HG03575 (cell line): ENCODE results near the gene CHAF1A.

Experiments used
- ATAC-seq: cut with Tn5 transposase; IDR thresholded peaks from one replicate; pipeline ENCODE4 v1.9.1; 2021; ENCODE audit not compliant: unreplicated experiment, insufficient number of reproducible peaks, low FRiP score; ENCODE audit errors: extremely low read depth

Gene CHAF1A

DNA sequence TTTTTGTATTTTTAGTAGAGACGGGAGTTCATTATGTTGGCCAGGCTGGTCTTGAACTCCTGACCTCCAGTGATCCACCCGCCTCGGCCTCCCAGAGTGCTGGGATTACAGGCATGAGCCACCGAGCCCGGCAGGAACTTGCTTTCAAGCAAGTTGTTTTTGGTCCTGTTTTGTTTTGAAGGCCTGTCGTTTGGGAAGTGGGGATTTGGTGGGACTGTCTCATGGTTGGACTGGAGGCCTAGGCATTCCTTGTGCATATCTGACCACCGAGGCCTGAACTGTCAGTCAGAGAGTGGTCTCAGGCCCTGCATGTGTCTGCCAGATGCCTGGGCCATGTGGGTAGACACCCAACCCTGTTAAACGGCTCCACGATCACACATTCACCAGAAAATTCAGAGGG, 28.9 kb downstream of the CHAF1A start:
- ATAC-seq, result no peak

GRCh38 chr19:4431808-4432674, 29.6 kb downstream of the CHAF1A start:
- ATAC-seq, result no peak

DNA sequence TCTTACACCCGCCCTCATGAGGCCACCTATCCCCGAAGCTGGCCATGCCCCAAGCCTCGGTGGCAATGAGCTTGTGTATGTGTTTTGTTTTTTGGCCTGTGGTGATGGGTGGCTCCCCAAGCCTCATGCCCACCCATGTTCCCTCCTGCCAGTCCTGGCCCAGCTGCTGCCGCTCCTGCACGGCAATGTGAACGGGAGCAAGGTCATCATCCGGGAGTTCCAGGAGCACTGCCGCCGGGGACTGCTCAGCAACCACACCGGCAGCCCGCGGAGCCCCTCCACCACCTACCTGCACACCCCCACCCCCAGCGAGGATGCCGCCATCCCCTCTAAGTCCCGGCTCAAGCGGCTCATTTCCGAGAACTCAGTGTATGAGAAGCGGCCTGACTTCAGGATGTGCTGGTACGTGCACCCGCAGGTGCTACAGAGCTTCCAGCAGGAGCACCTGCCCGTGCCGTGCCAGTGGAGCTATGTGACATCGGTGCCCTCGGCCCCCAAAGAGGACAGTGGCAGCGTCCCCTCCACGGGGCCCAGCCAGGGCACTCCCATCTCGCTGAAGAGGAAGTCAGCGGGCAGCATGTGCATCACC, 30.6 kb downstream of the CHAF1A start:
- ATAC-seq, result no peak

GRCh38 chr19:4434391-4434790, 32.0 kb downstream of the CHAF1A start:
- no peak for ATAC-seq

- no peak for ATAC-seq
Observed at GRCh38 chr19:4436231-4436630, 33.8 kb downstream of the CHAF1A start.

DNA sequence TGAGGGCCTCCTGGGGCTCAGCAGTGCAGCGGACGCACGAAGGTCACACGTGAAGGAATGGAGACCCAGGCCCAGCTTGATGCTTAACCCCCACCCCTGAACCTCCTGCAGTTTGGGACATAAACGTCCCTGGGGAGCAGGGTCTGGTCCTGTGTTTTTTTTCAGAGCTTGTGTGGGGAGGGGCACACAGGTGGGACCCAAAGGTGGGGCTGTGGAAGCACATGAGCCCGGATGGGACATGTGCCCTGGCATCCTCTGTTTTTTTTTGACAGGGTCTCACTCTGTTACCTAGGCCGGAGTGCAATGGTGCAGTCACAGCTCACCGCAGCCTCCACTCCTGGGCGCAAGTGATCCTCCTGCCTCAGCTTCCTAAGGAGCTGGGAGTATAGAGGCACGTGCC, 34.7 kb downstream of the CHAF1A start:
- ATAC-seq, result no peak

- no peak for ATAC-seq
Observed at GRCh38 chr19:4439243-4439642, 36.8 kb downstream of the CHAF1A start.

DNA sequence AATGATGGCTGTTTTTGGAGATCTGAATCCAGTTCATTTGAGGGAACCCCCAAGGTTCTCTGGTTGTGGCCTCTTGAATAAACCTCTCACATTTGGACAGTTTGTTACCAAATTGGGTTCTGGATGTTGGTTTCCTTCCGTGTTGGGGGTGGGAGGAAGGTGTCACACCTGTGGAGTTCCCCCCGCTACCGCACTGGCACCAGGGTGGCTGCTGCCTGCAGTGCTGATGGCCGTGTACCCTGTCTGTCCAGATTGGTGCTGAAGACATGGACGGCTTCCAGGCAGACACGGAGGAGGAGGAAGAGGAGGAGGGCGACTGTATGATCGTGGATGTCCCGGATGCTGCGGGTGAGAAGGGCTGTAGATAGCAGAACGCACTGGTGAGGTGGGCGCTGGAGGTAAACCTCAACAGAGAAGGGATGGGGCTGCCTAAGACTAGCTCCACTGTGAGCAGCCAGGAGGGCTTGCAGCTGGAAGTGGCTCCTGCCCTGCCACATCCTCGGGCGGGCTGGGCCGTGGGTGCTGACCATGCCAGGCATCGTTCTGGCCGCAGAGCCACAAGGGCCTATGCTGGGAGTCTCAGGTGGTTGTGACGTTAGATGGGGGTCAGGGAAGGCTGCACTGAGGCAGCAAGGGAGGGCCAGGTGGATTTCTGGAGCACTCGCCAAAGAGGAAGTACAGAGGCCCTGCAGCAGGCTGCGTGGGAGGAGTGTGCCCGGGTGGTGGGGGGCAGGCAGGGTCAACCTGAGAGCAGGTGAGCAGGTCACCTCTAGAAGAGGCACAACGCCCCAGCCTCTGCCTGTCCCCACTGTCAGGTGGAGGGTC, 39.8 kb downstream of the CHAF1A start:
- no peak for ATAC-seq

DNA sequence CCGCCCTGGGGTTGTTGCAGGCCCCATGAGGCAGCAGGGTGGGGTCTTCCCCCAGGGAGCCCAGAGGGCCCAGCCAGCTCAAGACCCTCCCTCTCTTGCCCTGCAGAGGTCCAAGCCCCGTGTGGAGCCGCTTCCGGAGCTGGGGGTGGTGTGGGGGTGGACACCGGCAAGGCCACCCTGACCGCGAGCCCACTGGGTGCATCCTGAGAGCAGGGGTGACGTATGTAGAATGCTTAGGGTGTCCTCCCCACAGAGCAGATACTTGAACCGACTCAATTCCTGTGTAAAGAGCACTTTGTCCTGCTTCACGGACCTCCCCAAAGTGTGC, 40.3 kb downstream of the CHAF1A start:
- no peak for ATAC-seq

- no peak for ATAC-seq
Observed at GRCh38 chr19:4443188-4443587, 40.7 kb downstream of the CHAF1A start.

DNA sequence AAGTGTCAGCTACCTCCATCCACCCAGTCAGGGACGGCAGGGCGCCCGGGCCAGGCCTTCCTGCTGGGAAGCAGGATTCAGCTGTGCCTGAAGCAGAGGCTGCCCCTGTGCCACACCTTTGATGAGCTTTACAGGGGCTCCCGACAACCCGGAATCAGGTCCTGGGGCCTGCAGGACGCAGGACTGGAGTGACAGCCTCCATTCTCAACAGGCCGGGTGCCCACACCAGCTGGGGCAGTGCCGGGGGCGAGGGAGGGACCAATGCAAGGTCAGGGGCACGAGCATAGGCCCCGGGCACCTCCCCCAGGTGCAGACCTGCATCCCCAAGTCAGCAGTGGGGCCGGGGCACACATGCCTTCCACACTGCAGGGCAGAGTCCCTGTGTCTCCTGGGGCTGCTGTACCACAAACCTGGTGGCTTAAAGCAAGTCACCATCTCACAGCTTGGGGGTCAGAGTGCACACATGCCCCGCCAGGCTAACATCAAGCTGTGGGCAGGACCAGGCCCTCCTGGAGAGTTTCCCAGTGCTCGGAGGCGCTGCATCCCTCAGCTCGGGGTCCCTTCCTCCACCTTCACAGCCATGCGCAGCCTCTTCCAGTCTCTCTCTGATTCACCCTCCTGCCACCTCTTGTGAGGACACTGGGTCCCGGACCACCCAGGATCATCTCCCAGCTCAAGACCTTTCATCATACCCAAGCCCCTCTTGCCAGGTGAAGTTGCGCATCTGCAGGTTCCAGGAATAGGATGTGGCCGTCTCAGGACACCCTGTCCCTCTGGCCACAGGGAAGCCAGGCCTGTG, 41.7 kb downstream of the CHAF1A start:
- no peak for ATAC-seq

DNA sequence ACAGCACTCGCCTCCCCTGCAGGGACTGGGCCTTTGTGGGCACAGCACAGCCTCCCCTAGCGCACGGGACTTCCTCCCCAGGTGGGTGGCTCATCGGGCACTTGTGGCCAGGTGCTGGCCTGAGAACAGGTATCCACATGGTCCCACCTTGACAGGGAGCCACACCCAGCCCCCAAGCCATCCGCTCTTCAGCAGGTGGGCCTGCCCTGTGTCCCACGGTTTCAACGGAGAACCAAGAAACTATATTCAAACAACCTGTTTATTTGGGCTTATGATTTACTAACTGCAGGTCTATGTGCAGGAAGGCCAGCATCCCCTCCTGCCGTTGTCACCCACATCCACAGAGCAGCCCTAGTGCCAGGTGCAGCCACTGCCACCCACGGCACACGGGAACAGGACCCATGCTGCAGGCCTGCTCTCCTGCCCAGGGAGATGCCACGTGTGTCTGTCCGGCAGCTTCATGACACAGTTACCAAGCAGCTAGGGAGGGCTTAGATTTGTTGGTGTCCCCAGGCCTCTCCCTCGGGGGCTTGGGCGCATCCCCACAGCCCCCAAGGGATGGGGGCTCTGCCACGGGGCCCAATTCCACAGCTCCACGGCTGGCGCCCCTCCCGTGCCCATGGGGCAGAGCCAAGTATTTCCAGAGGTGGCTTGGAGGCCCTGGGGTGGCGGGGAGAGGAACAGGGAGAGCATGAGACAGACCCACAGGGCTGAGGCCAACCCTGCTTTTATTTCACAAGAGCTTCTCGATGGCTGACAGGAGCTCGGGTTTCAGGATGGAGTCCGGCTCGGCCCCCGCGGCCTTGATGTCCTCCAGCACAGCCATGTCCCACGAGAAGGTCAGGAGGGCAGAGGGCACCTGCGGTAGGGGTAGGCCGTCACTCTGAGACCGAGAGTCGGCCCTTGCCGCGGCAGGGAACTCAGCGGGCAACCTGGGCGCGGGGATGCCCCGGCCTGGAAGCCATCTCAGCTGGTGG, 42.6 kb downstream of the CHAF1A start:
- ATAC-seq, result no peak

GRCh38 chr19:4445963-4446703, 43.7 kb downstream of the CHAF1A start:
- no peak for ATAC-seq

DNA sequence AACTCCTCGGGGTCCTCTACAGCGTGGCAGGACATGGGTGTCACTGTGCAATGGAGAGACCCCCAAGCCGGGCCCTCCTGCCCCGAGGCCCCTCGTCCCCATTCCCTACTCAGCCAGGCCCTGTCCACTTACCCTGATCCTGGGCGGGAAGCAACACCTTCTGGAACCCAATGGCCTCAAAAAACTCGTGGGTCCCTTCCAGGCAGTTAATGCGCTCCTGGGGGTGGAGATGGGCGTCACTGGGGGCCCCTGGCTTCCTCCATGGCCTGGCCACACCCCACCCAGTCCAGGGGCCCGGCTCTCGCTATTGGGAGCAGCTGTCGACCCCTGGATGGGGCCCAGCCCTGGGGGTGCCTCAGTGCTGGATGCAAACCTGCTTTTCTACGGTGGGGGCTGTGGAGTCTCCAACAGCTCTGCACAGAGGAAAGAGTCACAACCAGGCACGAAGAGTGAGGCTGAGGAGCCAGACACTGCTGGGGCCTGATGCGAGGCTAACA, 44.3 kb downstream of the CHAF1A start:
- no peak for ATAC-seq

DNA sequence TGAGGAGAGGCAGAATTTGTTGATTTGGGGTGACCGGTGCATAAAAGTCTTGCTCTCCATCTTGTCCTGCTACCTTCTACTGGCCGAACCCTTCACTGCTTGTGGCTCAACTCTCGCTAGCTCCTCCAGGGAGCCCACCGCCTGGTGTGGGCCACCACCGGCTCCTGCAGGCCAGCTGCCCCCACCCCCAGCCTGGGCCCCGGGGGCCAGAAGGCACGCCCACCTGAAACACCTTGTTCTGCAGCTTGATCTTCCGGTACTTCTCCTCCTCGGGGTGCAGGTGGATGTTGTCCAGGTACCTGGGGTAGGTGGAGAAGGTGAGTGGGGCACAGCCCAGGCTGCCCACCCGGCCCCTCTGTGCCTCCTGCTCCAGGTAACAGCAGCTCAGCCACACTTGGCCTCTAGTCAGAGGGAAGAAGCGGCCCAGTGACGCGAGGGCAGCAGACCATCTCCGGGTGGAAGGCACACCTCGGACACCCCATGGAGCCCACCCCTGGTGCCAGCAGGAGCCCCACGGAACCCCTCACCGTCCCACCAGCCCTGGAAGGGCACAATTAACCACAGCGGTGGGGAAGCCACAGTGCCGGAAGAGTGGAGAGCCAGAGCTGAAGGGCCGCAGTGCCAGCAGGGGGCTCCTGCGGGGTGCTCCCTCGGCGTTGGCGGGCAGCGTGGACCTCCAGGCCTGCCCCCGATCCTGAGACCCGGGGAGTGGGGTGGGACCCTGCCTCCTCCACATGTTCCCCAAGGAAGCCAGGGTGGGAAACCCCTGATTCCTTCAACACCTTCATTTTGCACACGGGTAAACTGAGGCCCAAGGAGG, 45.1 kb downstream of the CHAF1A start:
- ATAC-seq, result no peak

- no peak for ATAC-seq
Observed at GRCh38 chr19:4448147-4448985, 45.9 kb downstream of the CHAF1A start.
